ENCODE results near the gene ARHGEF3. TPM values are rescaled to one million over a fixed set of nuclear protein-coding genes. Genes with fewer than 3 reads are reported as not detected.

The ARHGEF3 gene
- total and polyA plus RNA-seq, 9 donors, result 23.5 to 48.2 (median 39.5) TPM

DNA sequence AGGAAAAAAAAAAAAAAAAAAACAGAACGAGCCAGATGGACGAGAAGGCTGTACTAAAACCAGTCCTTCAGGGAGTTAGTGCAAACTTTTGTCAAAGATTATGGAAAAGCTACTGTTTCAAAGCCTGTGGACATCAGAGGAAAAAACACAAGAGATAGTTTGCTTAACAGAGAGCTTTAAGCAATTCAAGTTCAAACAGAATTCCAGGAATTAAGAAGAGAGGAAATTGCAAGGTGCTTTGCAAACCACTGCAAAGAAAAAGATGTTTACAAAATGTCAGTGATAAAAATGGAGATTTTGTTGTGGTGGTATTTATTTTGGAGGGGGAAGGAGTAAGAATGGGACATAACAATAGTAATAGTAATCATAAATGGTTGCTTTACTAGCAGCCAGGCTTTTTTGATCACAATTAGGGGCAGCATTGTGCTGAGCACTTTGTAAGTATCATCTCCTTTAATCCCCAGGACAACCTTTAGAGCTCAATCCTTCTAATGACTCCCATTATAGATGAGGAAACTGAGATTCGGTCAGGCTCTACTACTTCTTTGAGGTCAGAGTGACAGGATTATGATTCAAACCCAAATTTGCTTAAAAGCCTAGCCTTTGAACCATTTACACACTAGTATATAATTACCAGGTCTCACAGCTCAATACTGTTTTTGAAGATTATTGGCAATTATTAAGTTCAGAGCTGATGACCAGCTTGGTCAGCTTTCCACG lies 22.4 kb upstream of the ARHGEF3 start:
- TF ChIP-seq POLR2A (IDR thresholded peaks at IDR 0.05) (no peak), EP300 (IDR thresholded peaks at IDR 0.05) (no peak), CTCF (IDR thresholded peaks at IDR 0.05) (no peak)
- Histone ChIP-seq H3K27me3 (no peaks in the 10 kb centered on the region), H3K4me1 (ENCODE audit: insufficient read depth) (peaks cover 3% of the 10 kb centered on the region), H3K27ac (no peak overlapping the region), H3K9me3 (no peaks in the 10 kb centered on the region), H3K4me3 (no peak overlapping the region), H3K36me3 (no peaks in the 10 kb centered on the region)
- WGBS, 3 donors, result 19 to 28% (median 24%) methylated on average over 4 of the region's 4 CpGs
- intact Hi-C loops (cut with DNase I), result no loop called here
- no peak for DNase-seq

- Histone ChIP-seq H3K9me3 (no peaks in the 10 kb centered on the region), H3K4me3 (no peak overlapping the region), H3K27ac (no peak overlapping the region), H3K36me3 (no peaks in the 10 kb centered on the region), H3K4me1 (ENCODE audit: insufficient read depth) (peaks cover 3% of the 10 kb centered on the region), H3K27me3 (no peaks in the 10 kb centered on the region)
- no peak for DNase-seq
- no peak for TF ChIP-seq POLR2A (IDR thresholded peaks at IDR 0.05)
- TF ChIP-seq EP300 (IDR thresholded peaks at IDR 0.05), result no peak
- no peak for TF ChIP-seq CTCF (IDR thresholded peaks at IDR 0.05)
- intact Hi-C loops (cut with DNase I), result no loop called here
These were observed 21.7 kb upstream of the ARHGEF3 start for GRCh38 chr3:56823421-56823926.

DNA sequence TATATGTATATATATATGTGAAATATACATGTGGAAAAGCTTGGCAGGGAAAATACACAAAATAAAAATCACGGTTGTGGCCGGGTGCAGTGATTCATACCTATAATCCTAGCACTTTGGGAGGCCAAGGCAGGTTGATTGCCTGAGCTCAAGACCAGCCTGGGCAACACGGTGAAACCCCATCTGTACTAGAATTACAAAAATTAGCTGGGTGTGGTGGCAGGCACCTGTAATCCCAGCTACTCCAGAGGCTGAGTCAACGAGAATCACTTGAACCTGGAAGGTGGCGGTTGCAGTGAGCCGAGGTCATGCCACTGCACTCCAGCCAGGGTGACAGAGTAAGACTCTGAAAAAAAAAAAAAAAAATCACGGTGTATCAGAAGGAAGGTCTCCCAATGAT lies 20.8 kb upstream of the ARHGEF3 start:
- H3K27ac ChIP-seq, result no peak overlapping the region
- H3K36me3 ChIP-seq, result no peaks in the 10 kb centered on the region
- no peak overlapping the region for H3K4me3 ChIP-seq
- H3K9me3 ChIP-seq, result no peaks in the 10 kb centered on the region
- no peak for TF ChIP-seq POLR2A (IDR thresholded peaks at IDR 0.05)
- no peak for TF ChIP-seq EP300 (IDR thresholded peaks at IDR 0.05)
- no peak for TF ChIP-seq CTCF (IDR thresholded peaks at IDR 0.05)
- intact Hi-C loops (cut with DNase I), result no loop called here
- peaks cover 3% of the 10 kb centered on the region for H3K4me1 ChIP-seq (ENCODE audit: insufficient read depth)
- WGBS, 3 donors, result 91% methylated on average over 7 of the region's 7 CpGs
- no peaks in the 10 kb centered on the region for H3K27me3 ChIP-seq
- no peak for DNase-seq

- TF ChIP-seq EP300 (IDR thresholded peaks at IDR 0.05), result no peak
- no peak for TF ChIP-seq POLR2A (IDR thresholded peaks at IDR 0.05)
- TF ChIP-seq CTCF (IDR thresholded peaks at IDR 0.05), result no peak
- Histone ChIP-seq H3K9me3 (no peaks in the 10 kb centered on the region), H3K27me3 (no peaks in the 10 kb centered on the region), H3K27ac (no peak overlapping the region), H3K36me3 (no peaks in the 10 kb centered on the region), H3K4me3 (no peak overlapping the region), H3K4me1 (ENCODE audit: insufficient read depth) (no peaks in the 10 kb centered on the region)
- no peak for DNase-seq
- 63 to 77% (median 71%) methylated on average over 2 of the region's 2 CpGs for WGBS, 3 donors
- intact Hi-C loops (cut with DNase I), result no loop called here
These were observed 17.5 kb upstream of the ARHGEF3 start for GRCh38 chr3:56819016-56819809.

All from ovary (tissue), 9 donors.